Astrocyte of the spinal cord (primary cell): ENCODE measurements around the gene FAM118B.
A peak's percentile ranks its signal among the peaks of the same experiment; 100 is the strongest.

Experiments
- DNase-seq: peaks from one replicate; pipeline ENCODE4 v3.0.0; 2011; ENCODE audit warnings: low read depth, low spot score
- H3K4me3 ChIP-seq: 2 replicates; pipeline ENCODE4 v1.5.1; 2011; ENCODE audit warnings: low read depth, mild to moderate bottlenecking, low read length, moderate library complexity
- in situ Hi-C: cut with HindIII; loops from 2 replicates; pipeline ENCODE4 v1.10.0; 2017; ENCODE audit warnings: low sequenced_read_pairs
- TF ChIP-seq, protein P1 (sequence below): IDR thresholded peaks from 2 replicates; pipeline ENCODE4 v1.5.1; 2012; ENCODE audit warnings: low read depth, mild to moderate bottlenecking, low read length, inconsistent platforms

Gene FAM118B

DNA sequence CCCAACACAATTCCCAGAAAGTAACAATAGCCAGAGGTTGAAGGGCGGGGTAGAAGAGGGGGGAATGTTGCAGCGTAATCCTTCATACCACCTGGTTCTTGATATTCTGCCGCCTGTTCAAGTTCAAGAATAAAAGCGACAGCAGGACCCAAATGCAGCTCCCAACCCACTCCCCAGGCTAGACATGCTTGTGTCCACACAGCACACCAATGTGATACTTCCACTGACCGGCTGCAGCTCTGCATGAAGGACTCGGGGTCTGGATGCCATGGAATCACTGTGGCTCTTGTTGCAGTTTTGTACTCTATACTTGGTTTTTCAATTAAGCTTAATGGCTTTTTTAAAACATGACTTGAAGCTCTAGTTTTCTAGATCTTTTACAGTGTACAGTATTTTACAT, 50.6 kb downstream of the FAM118B start:
- no peak for DNase-seq
- in situ Hi-C loops = no loop called here
- TF ChIP-seq, protein P1, sequence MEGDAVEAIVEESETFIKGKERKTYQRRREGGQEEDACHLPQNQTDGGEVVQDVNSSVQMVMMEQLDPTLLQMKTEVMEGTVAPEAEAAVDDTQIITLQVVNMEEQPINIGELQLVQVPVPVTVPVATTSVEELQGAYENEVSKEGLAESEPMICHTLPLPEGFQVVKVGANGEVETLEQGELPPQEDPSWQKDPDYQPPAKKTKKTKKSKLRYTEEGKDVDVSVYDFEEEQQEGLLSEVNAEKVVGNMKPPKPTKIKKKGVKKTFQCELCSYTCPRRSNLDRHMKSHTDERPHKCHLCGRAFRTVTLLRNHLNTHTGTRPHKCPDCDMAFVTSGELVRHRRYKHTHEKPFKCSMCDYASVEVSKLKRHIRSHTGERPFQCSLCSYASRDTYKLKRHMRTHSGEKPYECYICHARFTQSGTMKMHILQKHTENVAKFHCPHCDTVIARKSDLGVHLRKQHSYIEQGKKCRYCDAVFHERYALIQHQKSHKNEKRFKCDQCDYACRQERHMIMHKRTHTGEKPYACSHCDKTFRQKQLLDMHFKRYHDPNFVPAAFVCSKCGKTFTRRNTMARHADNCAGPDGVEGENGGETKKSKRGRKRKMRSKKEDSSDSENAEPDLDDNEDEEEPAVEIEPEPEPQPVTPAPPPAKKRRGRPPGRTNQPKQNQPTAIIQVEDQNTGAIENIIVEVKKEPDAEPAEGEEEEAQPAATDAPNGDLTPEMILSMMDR = no peak
- H3K4me3 ChIP-seq = no peak overlapping the region

DNA sequence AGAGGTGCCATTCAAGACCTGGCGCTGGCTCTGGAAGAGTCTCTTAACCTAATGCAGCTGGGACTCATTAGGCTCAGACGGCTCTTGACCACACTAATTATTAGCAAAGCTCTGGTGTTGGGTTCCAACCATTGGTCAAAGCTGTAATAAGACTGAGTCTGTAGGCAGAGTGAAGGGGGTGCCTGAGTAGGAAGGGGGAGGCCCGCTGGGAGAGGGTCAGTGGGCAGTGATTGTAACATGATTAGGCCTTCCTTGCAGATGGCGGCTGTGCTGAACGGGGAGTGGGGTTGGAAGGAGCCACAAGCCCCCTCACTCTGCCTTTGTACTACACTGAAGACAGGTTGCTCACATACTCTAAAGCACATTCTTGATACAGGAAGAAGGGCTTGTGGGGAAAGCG, 51.9 kb downstream of the FAM118B start:
- DNase-seq = no peak
- no peak overlapping the region for H3K4me3 ChIP-seq
- TF ChIP-seq, protein P1 = no peak
- in situ Hi-C loops = no loop called here

DNA sequence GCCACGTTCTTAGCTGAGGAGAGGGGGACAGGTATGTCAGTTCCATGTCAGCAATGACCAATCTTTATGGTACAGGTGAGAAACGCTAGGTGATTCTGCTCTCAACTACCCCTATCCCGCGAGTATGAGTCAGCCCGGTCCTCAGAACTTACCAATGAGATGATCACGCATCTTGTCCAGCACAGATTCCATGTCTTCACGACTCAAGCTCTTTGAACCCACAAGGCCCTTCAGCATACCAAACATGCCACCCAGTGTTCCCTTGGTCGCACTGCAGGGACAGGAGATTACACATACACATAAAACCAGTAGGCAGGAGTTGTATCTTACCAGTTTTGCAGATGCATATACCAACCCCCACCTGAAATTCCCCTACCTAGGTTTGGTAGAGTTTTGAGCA, 54.2 kb downstream of the FAM118B start:
- in situ Hi-C loops = no loop called here
- no peak for DNase-seq
- no peak overlapping the region for H3K4me3 ChIP-seq
- TF ChIP-seq, protein P1 = no peak

DNA sequence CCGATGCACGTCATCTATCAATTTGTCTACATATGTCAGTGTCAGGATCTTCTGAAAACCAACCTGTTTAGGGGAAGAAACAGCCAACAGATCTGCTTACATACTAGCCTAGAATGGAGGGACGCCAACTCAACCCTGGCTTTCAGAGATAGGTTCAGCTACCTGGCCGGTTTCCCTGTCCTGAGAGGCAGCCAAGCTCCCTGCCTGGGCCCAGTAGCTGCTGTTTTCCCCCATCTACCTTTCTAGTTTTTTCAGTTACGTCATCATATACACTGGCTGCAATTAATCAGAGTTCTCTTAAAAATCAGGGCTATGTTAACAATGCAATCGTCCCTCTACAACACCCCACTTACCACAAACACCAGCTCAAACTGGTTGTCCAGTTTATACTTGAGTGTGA, 56.1 kb downstream of the FAM118B start:
- DNase-seq = no peak
- H3K4me3 ChIP-seq = peak overlapping the region; percentile 79
- in situ Hi-C loops = no loop called here
- TF ChIP-seq, protein P1 = no peak

DNA sequence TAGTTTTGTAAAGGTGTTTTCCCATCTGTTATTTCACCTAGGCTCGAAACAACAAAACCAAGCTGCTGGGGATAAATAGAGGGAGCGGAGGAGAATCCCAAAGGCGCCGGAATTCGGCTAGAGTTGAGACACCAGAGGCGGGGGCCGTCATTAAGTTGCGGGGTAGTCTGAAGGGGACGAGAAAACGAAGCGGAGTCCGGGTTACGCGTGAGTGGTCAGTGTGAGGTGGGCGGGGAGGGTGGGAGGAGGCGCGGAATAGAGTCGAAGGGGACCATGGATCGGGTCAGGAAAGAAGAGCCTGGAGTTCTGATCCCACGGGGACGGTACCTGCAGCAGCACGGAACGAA, 56.8 kb downstream of the FAM118B start:
- in situ Hi-C loops = no loop called here
- peak overlapping the region; percentile 79 for H3K4me3 ChIP-seq
- TF ChIP-seq, protein P1 = no peak
- DNase-seq = no peak

DNA sequence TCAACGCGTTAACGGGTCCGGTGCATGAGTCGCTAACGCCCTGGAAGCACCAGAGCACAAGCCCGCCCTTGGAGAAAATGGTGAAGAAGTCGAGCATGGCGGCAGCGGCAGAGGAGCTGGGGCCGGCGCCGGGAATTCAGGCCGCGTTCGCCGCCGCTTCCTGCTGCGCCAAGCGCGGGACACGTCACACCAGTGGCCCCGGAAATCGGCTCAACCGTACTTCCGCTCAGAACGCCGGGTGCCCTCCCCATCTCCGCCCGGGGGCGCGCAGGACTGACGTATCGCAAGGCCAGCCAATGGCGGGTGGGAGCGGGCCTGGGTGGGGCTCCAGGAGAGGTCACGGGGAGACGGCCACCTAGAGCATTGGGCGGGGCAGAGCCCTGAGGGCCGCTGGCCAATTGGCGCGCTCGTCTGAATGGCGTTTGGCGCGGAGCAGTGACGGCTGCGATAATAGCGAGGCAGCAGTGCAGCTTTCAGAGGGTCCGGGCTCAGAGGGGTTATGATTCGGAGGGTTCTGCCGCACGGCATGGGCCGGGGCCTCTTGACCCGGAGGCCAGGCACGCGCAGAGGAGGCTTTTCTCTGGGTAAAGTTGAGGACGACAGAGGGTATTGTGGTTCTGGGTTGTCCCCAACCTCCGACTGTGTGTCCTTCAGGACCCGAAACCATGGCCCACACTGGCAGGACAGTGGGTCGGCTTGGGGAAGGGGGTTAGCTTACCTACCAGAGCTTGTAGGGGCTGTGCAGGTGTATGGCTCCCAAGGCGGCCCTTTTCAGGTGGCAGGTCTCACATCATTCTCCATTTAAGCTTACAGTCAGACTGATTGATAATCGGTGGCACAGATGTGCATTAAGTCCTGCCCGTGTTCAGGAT, 57.4 kb downstream of the FAM118B start, which contains the start of the genes FOXRED1 and SRPRA:
TSS of gene FOXRED1 (plus strand) at position 447 of the 872 bp plus-strand sequence. CDS start at position 500, 53 bp downstream.
TSS of gene SRPRA (minus strand) at position 188 of the 872 bp plus-strand sequence. CDS start at position 97, 91 bp downstream.
- TF ChIP-seq, protein P1 = no peak
- H3K4me3 ChIP-seq = peak within 1 kb of the TSS; percentile 79
- DNase-seq = peak; percentile 100
- in situ Hi-C loops = no loop called here
